ENCODE data around the gene RAB34. TPM values are rescaled to one million over a fixed set of nuclear protein-coding genes. Genes with fewer than 3 reads are reported as not detected.
A peak's percentile ranks its signal among the peaks of the same experiment; 100 is the strongest.
"Not testable (repeated sequence)": the region's sequence is repeated elsewhere in the genome, so short reads cannot be mapped to it uniquely, and the experiment has no call there.

Gene RAB34
- total RNA-seq, 1 experiment from 2014 or later, result 449 TPM

GRCh38 chr17:28746611-28747050, 29.0 kb upstream of the RAB34 start:
- peak; percentile 95 for DNase-seq (ENCODE audit: low read depth)

- DNase-seq (ENCODE audit: low read depth), result no peak
These were observed 28.2 kb upstream of the RAB34 start for GRCh38 chr17:28745786-28746411.

GRCh38 chr17:28744972-28745785, 27.5 kb upstream of the RAB34 start:
- DNase-seq (ENCODE audit: low read depth), result no peak

GRCh38 chr17:28744104-28744971, 26.7 kb upstream of the RAB34 start:
- DNase-seq (ENCODE audit: low read depth), result peak; percentile 58

GRCh38 chr17:28743243-28744103, 25.8 kb upstream of the RAB34 start, which contains the start of gene TRAF4:
TRAF4 (plus strand) TSS chr17:28744011; CDS start chr17:28744113, 102 bp downstream.
- peak; percentile 92 for DNase-seq (ENCODE audit: low read depth)

GRCh38 chr17:28741358-28742349, 24.0 kb upstream of the RAB34 start:
- no peak for DNase-seq (ENCODE audit: low read depth)

GRCh38 chr17:28740406-28741357, 23.0 kb upstream of the RAB34 start:
- no peak for DNase-seq (ENCODE audit: low read depth)

GRCh38 chr17:28738680-28739384, 21.2 kb upstream of the RAB34 start:
- no peak for DNase-seq (ENCODE audit: low read depth)

GRCh38 chr17:28737770-28738679, 20.4 kb upstream of the RAB34 start:
- no peak for DNase-seq (ENCODE audit: low read depth)

GRCh38 chr17:28737316-28737715, 19.6 kb upstream of the RAB34 start:
- DNase-seq (ENCODE audit: low read depth), result no peak

- DNase-seq (ENCODE audit: low read depth), result not testable (repeated sequence)
These were observed 18.5 kb upstream of the RAB34 start for GRCh38 chr17:28735913-28736769.

- no peak for DNase-seq (ENCODE audit: low read depth)
These were observed 17.6 kb upstream of the RAB34 start for GRCh38 chr17:28735242-28735722.

GRCh38 chr17:28734712-28735241, 17.1 kb upstream of the RAB34 start:
- DNase-seq (ENCODE audit: low read depth), result no peak

GRCh38 chr17:28733346-28733745, 15.7 kb upstream of the RAB34 start:
- no peak for DNase-seq (ENCODE audit: low read depth)

- DNase-seq (ENCODE audit: low read depth), result no peak
These were observed 12.3 kb upstream of the RAB34 start for GRCh38 chr17:28729950-28730330.

All from LHCN-M2 (cell line).